ENCODE measurements around the gene DNASE1L2.
"Not testable (repeated sequence)": the region's sequence is repeated elsewhere in the genome, so short reads cannot be mapped to it uniquely, and the experiment has no call there.

DNASE1L2 gene

GRCh38 chr16:2263026-2263425, 26.8 kb downstream of the DNASE1L2 start:
- not testable (repeated sequence) for DNase-seq (ENCODE audit: low read depth, low spot score); H3K27ac ChIP-seq

GRCh38 chr16:2266887-2267286, 30.6 kb downstream of the DNASE1L2 start:
- DNase-seq (ENCODE audit: low read depth, low spot score): not testable (repeated sequence)

GRCh38 chr16:2267505-2267912, 31.3 kb downstream of the DNASE1L2 start:
- DNase-seq (ENCODE audit: low read depth, low spot score): not testable (repeated sequence)
- peak overlapping the region; percentile 93 for H3K27ac ChIP-seq

More at GRCh38 chr16:2266887-2267286, 30.6 kb downstream of the DNASE1L2 start:
- peak overlapping the region; percentile 93 for H3K27ac ChIP-seq

- DNase-seq (ENCODE audit: low read depth, low spot score): peak; percentile 83
- peak within 1 kb of the TSS; percentile 93 for H3K27ac ChIP-seq
These were observed 31.8 kb downstream of the DNASE1L2 start, which contains the start of gene RNPS1 for GRCh38 chr16:2267913-2268666. RNPS1 (minus strand) TSS chr16:2268126; CDS start chr16:2264643, 3,483 bp downstream.

GRCh38 chr16:2270070-2270462, 33.8 kb downstream of the DNASE1L2 start:
- DNase-seq (ENCODE audit: low read depth, low spot score): no peak
- no peak overlapping the region for H3K27ac ChIP-seq

- H3K27ac ChIP-seq: no peak overlapping the region
- no peak for DNase-seq (ENCODE audit: low read depth, low spot score)
These were observed 34.6 kb downstream of the DNASE1L2 start for GRCh38 chr16:2270588-2271470.

- DNase-seq (ENCODE audit: low read depth, low spot score): no peak
- H3K27ac ChIP-seq: no peak overlapping the region
These were observed 35.7 kb downstream of the DNASE1L2 start for GRCh38 chr16:2271848-2272461.

GRCh38 chr16:2273484-2273883, 37.2 kb downstream of the DNASE1L2 start:
- no peak overlapping the region for H3K27ac ChIP-seq
- DNase-seq (ENCODE audit: low read depth, low spot score): no peak

GRCh38 chr16:2273931-2274330, 37.7 kb downstream of the DNASE1L2 start:
- H3K27ac ChIP-seq: no peak overlapping the region
- DNase-seq (ENCODE audit: low read depth, low spot score): no peak

GRCh38 chr16:2275476-2276367, 39.5 kb downstream of the DNASE1L2 start:
- no peak overlapping the region for H3K27ac ChIP-seq
- DNase-seq (ENCODE audit: low read depth, low spot score): no peak

- DNase-seq (ENCODE audit: low read depth, low spot score): no peak
- H3K27ac ChIP-seq: no peak overlapping the region
These were observed 40.3 kb downstream of the DNASE1L2 start for GRCh38 chr16:2276368-2277195.

GRCh38 chr16:2277466-2278271, 41.4 kb downstream of the DNASE1L2 start:
- no peak overlapping the region for H3K27ac ChIP-seq
- no peak for DNase-seq (ENCODE audit: low read depth, low spot score)

GRCh38 chr16:2278272-2278608, 42.0 kb downstream of the DNASE1L2 start:
- no peak overlapping the region for H3K27ac ChIP-seq
- no peak for DNase-seq (ENCODE audit: low read depth, low spot score)

GRCh38 chr16:2278956-2279800, 42.9 kb downstream of the DNASE1L2 start:
- DNase-seq (ENCODE audit: low read depth, low spot score): no peak
- H3K27ac ChIP-seq: no peak overlapping the region

- DNase-seq (ENCODE audit: low read depth, low spot score): no peak
- H3K27ac ChIP-seq: no peak overlapping the region
These were observed 44.2 kb downstream of the DNASE1L2 start for GRCh38 chr16:2280461-2280860.

GRCh38 chr16:2280981-2281542, 44.8 kb downstream of the DNASE1L2 start:
- DNase-seq (ENCODE audit: low read depth, low spot score): no peak
- no peak overlapping the region for H3K27ac ChIP-seq

- H3K27ac ChIP-seq: no peak overlapping the region
- DNase-seq (ENCODE audit: low read depth, low spot score): no peak
These were observed 46.0 kb downstream of the DNASE1L2 start for GRCh38 chr16:2282262-2282661.

All from epithelial cell of prostate (primary cell).